ENCODE measurements around the gene NINJ1. TPM values are rescaled to one million over a fixed set of nuclear protein-coding genes. Genes with fewer than 3 reads are reported as not detected.

The NINJ1 gene
- total RNA-seq, 1 donor from 2014 or later = 46.6 TPM

GRCh38 chr9:93092251-93092991 is 41.6 kb downstream of the NINJ1 start:
- Histone ChIP-seq H3K9me3 (no peaks in the 10 kb centered on the region), H3K27ac (no peak overlapping the region), H3K27me3 (ENCODE audit: low read depth) (no peaks in the 10 kb centered on the region), H3K4me3 (no peak overlapping the region), H3K36me3 (no peaks in the 10 kb centered on the region), H3K4me1 (peaks cover 38% of the 10 kb centered on the region)
- DNase-seq (peak; percentile 34), ATAC-seq (no peak)
- intact Hi-C loops (cut with DNase I) = no loop called here
- no peak for TF ChIP-seq CTCF (IDR thresholded peaks at IDR 0.05)

- H3K4me3 ChIP-seq = no peak overlapping the region
- intact Hi-C loops (cut with DNase I) = no loop called here
Observed at GRCh38 chr9:93091453-93092081, 42.5 kb downstream of the NINJ1 start.

GRCh38 chr9:93091056-93091452 is 43.0 kb downstream of the NINJ1 start:
- H3K9me3 ChIP-seq = no peaks in the 10 kb centered on the region
- DNase-seq (peak; percentile 1), ATAC-seq (no peak)
- intact Hi-C loops (cut with DNase I) = no loop called here
- TF ChIP-seq CTCF (IDR thresholded peaks at IDR 0.05) = no peak
- no peak overlapping the region for H3K4me3 ChIP-seq
- H3K36me3 ChIP-seq = no peaks in the 10 kb centered on the region
- H3K27me3 ChIP-seq (ENCODE audit: low read depth) = no peaks in the 10 kb centered on the region
- H3K4me1 ChIP-seq = peaks cover 31% of the 10 kb centered on the region
- no peak overlapping the region for H3K27ac ChIP-seq

More at GRCh38 chr9:93091453-93092081, 42.5 kb downstream of the NINJ1 start:
- ATAC-seq = no peak
- no peak for TF ChIP-seq CTCF (IDR thresholded peaks at IDR 0.05)
- Histone ChIP-seq H3K4me1 (peaks cover 31% of the 10 kb centered on the region), H3K27ac (no peak overlapping the region), H3K27me3 (ENCODE audit: low read depth) (no peaks in the 10 kb centered on the region), H3K9me3 (no peaks in the 10 kb centered on the region), H3K36me3 (no peaks in the 10 kb centered on the region)
- peak; percentile 44 for DNase-seq

GRCh38 chr9:93090091-93090655 is 43.9 kb downstream of the NINJ1 start:
- TF ChIP-seq CTCF (IDR thresholded peaks at IDR 0.05) = no peak
- H3K27me3 ChIP-seq (ENCODE audit: low read depth) = no peaks in the 10 kb centered on the region
- ATAC-seq (no peak), DNase-seq (peak; percentile 4)
- peaks cover 30% of the 10 kb centered on the region for H3K4me1 ChIP-seq
- intact Hi-C loops (cut with DNase I) = no loop called here
- no peak overlapping the region for H3K4me3 ChIP-seq
- H3K36me3 ChIP-seq = no peaks in the 10 kb centered on the region
- no peaks in the 10 kb centered on the region for H3K9me3 ChIP-seq
- no peak overlapping the region for H3K27ac ChIP-seq

- Histone ChIP-seq H3K27me3 (ENCODE audit: low read depth) (no peaks in the 10 kb centered on the region), H3K36me3 (no peaks in the 10 kb centered on the region), H3K27ac (no peak overlapping the region), H3K4me1 (peaks cover 24% of the 10 kb centered on the region), H3K4me3 (no peak overlapping the region), H3K9me3 (no peaks in the 10 kb centered on the region)
- intact Hi-C loops (cut with DNase I) = no loop called here
- no peak for TF ChIP-seq CTCF (IDR thresholded peaks at IDR 0.05)
- ATAC-seq (no peak), DNase-seq (peak; percentile 19)
Observed at GRCh38 chr9:93089481-93089991, 44.5 kb downstream of the NINJ1 start.
